ENCODE data around the gene TJP2.

Gene TJP2

GRCh38 chr9:69232135-69232534, 58.1 kb downstream of the TJP2 start:
- no peak for DNase-seq (ENCODE audit: low read depth)

GRCh38 chr9:69234683-69235082, 60.6 kb downstream of the TJP2 start:
- DNase-seq (ENCODE audit: low read depth): no peak

GRCh38 chr9:69236188-69236587, 62.1 kb downstream of the TJP2 start:
- no peak for DNase-seq (ENCODE audit: low read depth)

- DNase-seq (ENCODE audit: low read depth): no peak
Measured at GRCh38 chr9:69237702-69238295, 63.7 kb downstream of the TJP2 start.

GRCh38 chr9:69243116-69243515, 69.0 kb downstream of the TJP2 start:
- no peak for DNase-seq (ENCODE audit: low read depth)

- DNase-seq (ENCODE audit: low read depth): no peak
Measured at GRCh38 chr9:69246629-69247028, 72.6 kb downstream of the TJP2 start.

GRCh38 chr9:69248005-69248404, 73.9 kb downstream of the TJP2 start:
- no peak for DNase-seq (ENCODE audit: low read depth)

- DNase-seq (ENCODE audit: low read depth): no peak
Measured at GRCh38 chr9:69249337-69249736, 75.3 kb downstream of the TJP2 start.

GRCh38 chr9:69250681-69251080, 76.6 kb downstream of the TJP2 start:
- DNase-seq (ENCODE audit: low read depth): no peak

GRCh38 chr9:69252436-69252835, 78.4 kb downstream of the TJP2 start:
- DNase-seq (ENCODE audit: low read depth): no peak

GRCh38 chr9:69253057-69253456, 79.0 kb downstream of the TJP2 start:
- DNase-seq (ENCODE audit: low read depth): no peak

- no peak for DNase-seq (ENCODE audit: low read depth)
Measured at GRCh38 chr9:69254223-69254622, 80.1 kb downstream of the TJP2 start.

GRCh38 chr9:69255591-69255990, 81.5 kb downstream of the TJP2 start:
- DNase-seq (ENCODE audit: low read depth): no peak

- no peak for DNase-seq (ENCODE audit: low read depth)
Measured at GRCh38 chr9:69258551-69258950, 84.5 kb downstream of the TJP2 start.

GRCh38 chr9:69260161-69260560, 86.1 kb downstream of the TJP2 start:
- DNase-seq (ENCODE audit: low read depth): no peak

- DNase-seq (ENCODE audit: low read depth): no peak
Measured at GRCh38 chr9:69261636-69262035, 87.6 kb downstream of the TJP2 start.

- DNase-seq (ENCODE audit: low read depth): no peak
Measured at GRCh38 chr9:69264526-69264925, 90.4 kb downstream of the TJP2 start.

- no peak for DNase-seq (ENCODE audit: low read depth)
Measured at GRCh38 chr9:69265891-69266290, 91.8 kb downstream of the TJP2 start.

GRCh38 chr9:69272212-69272611, 98.1 kb downstream of the TJP2 start:
- DNase-seq (ENCODE audit: low read depth): no peak

- no peak for DNase-seq (ENCODE audit: low read depth)
Measured at GRCh38 chr9:69273161-69273560, 99.1 kb downstream of the TJP2 start.

GRCh38 chr9:69276775-69277174, 102.7 kb downstream of the TJP2 start:
- DNase-seq (ENCODE audit: low read depth): no peak

- DNase-seq (ENCODE audit: low read depth): peak; percentile 6
Measured at GRCh38 chr9:69279084-69279731, 105.1 kb downstream of the TJP2 start.

- no peak for DNase-seq (ENCODE audit: low read depth)
Measured at GRCh38 chr9:69279733-69280132, 105.7 kb downstream of the TJP2 start.

GRCh38 chr9:69283003-69283402, 108.9 kb downstream of the TJP2 start:
- DNase-seq (ENCODE audit: low read depth): no peak

Measured in activated T-cell treated with anti-CD3 and anti-CD28 coated beads for 48 hours (primary cell).